Activated CD4-positive, alpha-beta T cell treated with anti-CD3 and anti-CD28 coated beads for 36 hours (primary cell): ENCODE data around the gene HLA-DMB. TPM values are rescaled to one million over a fixed set of nuclear protein-coding genes. Genes with fewer than 3 reads are reported as not detected.

Experiments used
- ATAC-seq: fragments of 200-7000 bp; cut with Tn5 transposase; one replicate; pipeline ENCODE4 v1.10.0; 2021; ENCODE audit warnings: mild to moderate bottlenecking, moderate library complexity
- CTCF ChIA-PET: fragments of 350-600 bp; sonication (Branson Sonifier 250); formaldehyde crosslinking; loops from one replicate; lab custom pipeline; 2021; ENCODE audit warnings: antibody characterized with exemption; lab: Charles Lee
- POLR2A ChIA-PET: fragments of 350-600 bp; sonication (Branson Sonifier 250); formaldehyde crosslinking; loops from one replicate; lab custom pipeline; 2021; ENCODE audit warnings: antibody characterized with exemption, inconsistent platforms; lab: Charles Lee
- DNase-seq: peaks from one replicate; pipeline ENCODE4 v3.0.0-alpha.2; 2020
- H3K27ac Mint-ChIP-seq: one replicate; pipeline ENCODE4 v1.8.0; 2021; ENCODE audit warnings: mixed read lengths
- H3K27me3 Mint-ChIP-seq: one replicate; pipeline ENCODE4 v1.8.0; 2021; ENCODE audit warnings: mixed read lengths
- H3K36me3 Mint-ChIP-seq: one replicate; pipeline ENCODE4 v1.8.0; 2021; ENCODE audit warnings: low read depth, mixed read lengths
- H3K4me1 Mint-ChIP-seq: one replicate; pipeline ENCODE4 v1.8.0; 2021; ENCODE audit warnings: mixed read lengths
- H3K4me3 Mint-ChIP-seq: one replicate; pipeline ENCODE4 v1.8.0; 2021; ENCODE audit warnings: mild to moderate bottlenecking, moderate library complexity, mixed read lengths
- H3K9me3 Mint-ChIP-seq: one replicate; pipeline ENCODE4 v1.8.0; 2021; ENCODE audit warnings: low read depth, mixed read lengths
- intact Hi-C, 2 experiments: fragments of 100-400 bp; cut with DNase I in 1 of 2; cut with micrococcal nuclease in 1 of 2; formaldehyde crosslinking; loops; one replicate each; pipeline versions ENCODE4 v1.14.2 to v1.15.1; 2022 to 2024; cut with DNase I, micrococcal nuclease
- total RNA-seq, 2 experiments: library from RNA; stranded (reverse); gene quantifications; one replicate each; pipeline ENCODE4 v1.2.3, GENCODE V29; 2021

Gene HLA-DMB
- total RNA-seq, 2 experiments from 2014 or later: 1.9 to 2.3 TPM

GRCh38 chr6:32922083-32922482 lies 18.7 kb downstream of the HLA-DMB start:
- no peaks in the 10 kb centered on the region for H3K4me1 Mint-ChIP-seq
- ATAC-seq (no peak), DNase-seq (no peak)
- no peaks in the 10 kb centered on the region for H3K9me3 Mint-ChIP-seq
- H3K27me3 Mint-ChIP-seq: peaks cover 2% of the 10 kb centered on the region
- POLR2A ChIA-PET: no interaction called here
- intact Hi-C loops: no loop called here
- H3K36me3 Mint-ChIP-seq: no peaks in the 10 kb centered on the region
- CTCF ChIA-PET: interaction anchor here (1.0 to 1.6 kb wide), 4 partner anchors 9 to 62 kb away, joined by 3 to 8 read pairs (median 3); no protein-coding TSS in a partner anchor
- no peak overlapping the region for H3K4me3 Mint-ChIP-seq
- H3K27ac Mint-ChIP-seq: no peak overlapping the region

GRCh38 chr6:32920715-32921114 lies 20.1 kb downstream of the HLA-DMB start:
- Mint-ChIP-seq H3K27me3 (peaks cover 2% of the 10 kb centered on the region), H3K4me1 (no peaks in the 10 kb centered on the region), H3K36me3 (no peaks in the 10 kb centered on the region), H3K4me3 (no peak overlapping the region), H3K9me3 (no peaks in the 10 kb centered on the region), H3K27ac (no peak overlapping the region)
- ChIA-PET POLR2A (no interaction called here), CTCF (interaction anchor here (0.9 to 2.4 kb wide), 6 partner anchors 12 to 82 kb away, joined by 3 to 8 read pairs (median 4); partner anchors contain the start of genes HLA-DMA and TAP2)
- DNase-seq: no peak
- ATAC-seq: no peak
- intact Hi-C loops: no loop called here

GRCh38 chr6:32912951-32913350 lies 27.9 kb downstream of the HLA-DMB start:
- POLR2A ChIA-PET: interaction anchor here (1.0 kb wide), 1 partner anchor 59 kb away, joined by 4 read pairs; no protein-coding TSS in a partner anchor
- H3K9me3 Mint-ChIP-seq: no peaks in the 10 kb centered on the region
- intact Hi-C loops: no loop called here

GRCh38 chr6:32908897-32909296 lies 31.9 kb downstream of the HLA-DMB start:
- DNase-seq (no peak), ATAC-seq (no peak)
- Mint-ChIP-seq H3K36me3 (no peaks in the 10 kb centered on the region), H3K9me3 (no peaks in the 10 kb centered on the region), H3K27ac (no peak overlapping the region), H3K4me3 (no peak overlapping the region), H3K4me1 (no peaks in the 10 kb centered on the region), H3K27me3 (peaks cover 6% of the 10 kb centered on the region)
- ChIA-PET CTCF (interaction anchor here (0.7 to 1.4 kb wide), 3 partner anchors 12 to 444 kb away, joined by 3 to 4 read pairs (median 3); partner anchors contain the start of gene HLA-DMA), POLR2A (interaction anchor here (0.6 kb wide), 1 partner anchor 62 kb away, joined by 4 read pairs; no protein-coding TSS in a partner anchor)
- intact Hi-C loops: no loop called here

More at GRCh38 chr6:32912951-32913350, 27.9 kb downstream of the HLA-DMB start:
- CTCF ChIA-PET: interaction anchor here (0.7 to 2.0 kb wide), 12 partner anchors 8 to 959 kb away, joined by 3 to 8 read pairs (median 5); partner anchors contain the start of genes HLA-DMA and HLA-DMB
- no peak for DNase-seq
- Mint-ChIP-seq H3K27ac (no peak overlapping the region), H3K36me3 (no peaks in the 10 kb centered on the region), H3K4me3 (no peak overlapping the region), H3K27me3 (peaks cover 7% of the 10 kb centered on the region), H3K4me1 (no peaks in the 10 kb centered on the region)
- no peak for ATAC-seq

GRCh38 chr6:32906539-32906938 lies 34.3 kb downstream of the HLA-DMB start:
- H3K36me3 Mint-ChIP-seq: no peaks in the 10 kb centered on the region
- no peaks in the 10 kb centered on the region for H3K9me3 Mint-ChIP-seq
- POLR2A ChIA-PET: no interaction called here
- H3K27me3 Mint-ChIP-seq: peaks cover 4% of the 10 kb centered on the region
- intact Hi-C loops: no loop called here
- CTCF ChIA-PET: interaction anchor here (0.8 to 1.8 kb wide), 2 partner anchors 27 to 38 kb away, joined by 3 to 7 read pairs; no protein-coding TSS in a partner anchor
- ATAC-seq (no peak), DNase-seq (no peak)
- no peak overlapping the region for H3K4me3 Mint-ChIP-seq
- no peak overlapping the region for H3K27ac Mint-ChIP-seq
- no peaks in the 10 kb centered on the region for H3K4me1 Mint-ChIP-seq

- H3K4me1 Mint-ChIP-seq: no peaks in the 10 kb centered on the region
- H3K36me3 Mint-ChIP-seq: peaks cover 5% of the 10 kb centered on the region
- H3K27me3 Mint-ChIP-seq: peaks cover 2% of the 10 kb centered on the region
- H3K9me3 Mint-ChIP-seq: no peaks in the 10 kb centered on the region
- CTCF ChIA-PET: interaction anchor here (0.8 to 1.8 kb wide), 9 partner anchors 8 to 119 kb away, joined by 3 to 8 read pairs (median 5); no protein-coding TSS in a partner anchor
- intact Hi-C loops: no loop called here
- POLR2A ChIA-PET: interaction anchor here (0.8 kb wide), 1 partner anchor 67 kb away, joined by 3 read pairs; no protein-coding TSS in a partner anchor
- ATAC-seq (no peak), DNase-seq (no peak)
- no peak overlapping the region for H3K4me3 Mint-ChIP-seq
- no peak overlapping the region for H3K27ac Mint-ChIP-seq
Measured at GRCh38 chr6:32905078-32905477, 35.8 kb downstream of the HLA-DMB start.

GRCh38 chr6:32903952-32904351 lies 36.9 kb downstream of the HLA-DMB start:
- Mint-ChIP-seq H3K4me3 (no peak overlapping the region), H3K27me3 (peaks cover 2% of the 10 kb centered on the region), H3K27ac (no peak overlapping the region), H3K9me3 (no peaks in the 10 kb centered on the region), H3K4me1 (no peaks in the 10 kb centered on the region), H3K36me3 (peaks cover 5% of the 10 kb centered on the region)
- intact Hi-C loops: no loop called here
- CTCF ChIA-PET: interaction anchor here (1.0 to 1.8 kb wide), 7 partner anchors 9 to 81 kb away, joined by 3 to 8 read pairs (median 4); no protein-coding TSS in a partner anchor
- ATAC-seq: no peak
- no peak for DNase-seq
- POLR2A ChIA-PET: interaction anchor here (0.7 to 0.8 kb wide), 2 partner anchors 68 to 83 kb away, joined by 3 read pairs; no protein-coding TSS in a partner anchor

GRCh38 chr6:32895006-32895345 lies 45.9 kb downstream of the HLA-DMB start:
- peak overlapping the region; percentile 94 for H3K27ac Mint-ChIP-seq
- H3K36me3 Mint-ChIP-seq: peaks cover 9% of the 10 kb centered on the region
- no peaks in the 10 kb centered on the region for H3K9me3 Mint-ChIP-seq
- POLR2A ChIA-PET: interaction anchor here (0.5 to 1.8 kb wide), 8 partner anchors 45 to 497 kb away, joined by 3 to 48 read pairs (median 3); partner anchors contain the start of gene KIFC1
- H3K27me3 Mint-ChIP-seq: no peaks in the 10 kb centered on the region
- H3K4me1 Mint-ChIP-seq: peaks cover 25% of the 10 kb centered on the region
- peak; percentile 14 for ATAC-seq
- CTCF ChIA-PET: interaction anchor here (0.6 to 5.5 kb wide), 19 partner anchors 9 to 1011 kb away, joined by 3 to 33 read pairs (median 4); partner anchors contain the start of genes BRD2, HLA-DMA and TAP2
- H3K4me3 Mint-ChIP-seq: peak overlapping the region; percentile 93
- intact Hi-C loops: loop anchor here in 1 of 2 experiments (2.0 kb wide), 3 partner anchors 56 to 90 kb away; partner anchors contain the start of genes HLA-DMA and TAP2
- no peak for DNase-seq

GRCh38 chr6:32894085-32895005 lies 46.5 kb downstream of the HLA-DMB start:
- H3K36me3 Mint-ChIP-seq: peaks cover 9% of the 10 kb centered on the region
- no peaks in the 10 kb centered on the region for H3K9me3 Mint-ChIP-seq
- peak overlapping the region; percentile 94 for H3K27ac Mint-ChIP-seq
- DNase-seq (peak; percentile 96), ATAC-seq (peak; percentile 99)
- intact Hi-C loops: loop anchor here (1.0 to 5.0 kb wide), 8 partner anchors 26 to 306 kb away; partner anchors contain the start of genes BRD2 (in 1 of the 2), HLA-DMA (in 1 of the 2), HLA-DMB (in 1 of the 2) and RXRB (in 1 of the 2)
- no peaks in the 10 kb centered on the region for H3K27me3 Mint-ChIP-seq
- ChIA-PET CTCF (interaction anchor here (0.6 to 5.5 kb wide), 17 partner anchors 9 to 352 kb away, joined by 3 to 33 read pairs (median 4); partner anchors contain the start of genes BRD2, HLA-DMA and TAP2), POLR2A (interaction anchor here (0.5 to 1.8 kb wide), 13 partner anchors 40 to 498 kb away, joined by 3 to 48 read pairs (median 3); partner anchors contain the start of gene KIFC1)
- H3K4me1 Mint-ChIP-seq: peaks cover 25% of the 10 kb centered on the region
- H3K4me3 Mint-ChIP-seq: peak overlapping the region; percentile 93

- ChIA-PET CTCF (interaction anchor here (1.0 kb wide), 1 partner anchor 94 kb away, joined by 4 read pairs; no protein-coding TSS in a partner anchor), POLR2A (no interaction called here)
- Mint-ChIP-seq H3K9me3 (no peaks in the 10 kb centered on the region), H3K4me1 (peaks cover 9% of the 10 kb centered on the region), H3K36me3 (no peaks in the 10 kb centered on the region), H3K4me3 (no peak overlapping the region), H3K27me3 (no peaks in the 10 kb centered on the region), H3K27ac (no peak overlapping the region)
- ATAC-seq: no peak
- DNase-seq: no peak
- intact Hi-C loops: loop anchor here in 1 of 2 experiments (5.0 kb wide), 1 partner anchor 51 kb away; the partner anchor contains the start of gene HLA-DMB
Measured at GRCh38 chr6:32890831-32891230, 50.0 kb downstream of the HLA-DMB start.
